ENCODE results near the gene FAF1.
A peak's percentile ranks its signal among the peaks of the same experiment; 100 is the strongest.
"Not testable (repeated sequence)": the region's sequence is repeated elsewhere in the genome, so short reads cannot be mapped to it uniquely, and the experiment has no call there.

The FAF1 gene

GRCh38 chr1:50727578-50727977 is 232.5 kb downstream of the FAF1 start:
- H3K36me3 ChIP-seq (ENCODE audit: control insufficient read depth, insufficient read depth, low read length); H3K4me1 ChIP-seq (ENCODE audit: control insufficient read depth, insufficient read depth, low read length, poor library complexity, severe bottlenecking); H3K9me3 ChIP-seq (ENCODE audit: control insufficient read depth, low read length); H3K4me3 ChIP-seq (ENCODE audit: extremely low read depth, insufficient read depth, low read length, poor library complexity, severe bottlenecking); H3K27ac ChIP-seq (ENCODE audit: low read depth, low read length, severe bottlenecking): not testable (repeated sequence)
- WGBS, 2 experiments (ENCODE audit: insufficient coverage in 2 of 2) = 89 to 95% methylated on average over 2 to 3 of the region's 4 CpGs

GRCh38 chr1:50724626-50725286 is 235.3 kb downstream of the FAF1 start:
- no peaks in the 10 kb centered on the region for H3K36me3 ChIP-seq (ENCODE audit: control insufficient read depth, insufficient read depth, low read length)
- H3K4me1 ChIP-seq (ENCODE audit: control insufficient read depth, insufficient read depth, low read length, poor library complexity, severe bottlenecking) = peaks cover 4% of the 10 kb centered on the region
- no peak overlapping the region for H3K4me3 ChIP-seq (ENCODE audit: extremely low read depth, insufficient read depth, low read length, poor library complexity, severe bottlenecking)
- no peak overlapping the region for H3K27ac ChIP-seq (ENCODE audit: low read depth, low read length, severe bottlenecking)
- no peaks in the 10 kb centered on the region for H3K9me3 ChIP-seq (ENCODE audit: control insufficient read depth, low read length)
- WGBS, 2 experiments (ENCODE audit: insufficient coverage in 2 of 2) = 97 to 100% methylated on average over 2 to 3 of the region's 4 CpGs

GRCh38 chr1:50720457-50721053 is 239.5 kb downstream of the FAF1 start:
- no peaks in the 10 kb centered on the region for H3K36me3 ChIP-seq (ENCODE audit: control insufficient read depth, insufficient read depth, low read length)
- 40 to 75% methylated on average over 1 of the region's 4 CpGs for WGBS, 2 experiments (ENCODE audit: insufficient coverage in 2 of 2)
- H3K27ac ChIP-seq (ENCODE audit: low read depth, low read length, severe bottlenecking) = peak overlapping the region; percentile 63
- H3K9me3 ChIP-seq (ENCODE audit: control insufficient read depth, low read length) = no peaks in the 10 kb centered on the region
- H3K4me1 ChIP-seq (ENCODE audit: control insufficient read depth, insufficient read depth, low read length, poor library complexity, severe bottlenecking) = peaks cover 4% of the 10 kb centered on the region
- H3K4me3 ChIP-seq (ENCODE audit: extremely low read depth, insufficient read depth, low read length, poor library complexity, severe bottlenecking) = no peak overlapping the region

- Histone ChIP-seq H3K9me3 (ENCODE audit: control insufficient read depth, low read length) (no peaks in the 10 kb centered on the region), H3K36me3 (ENCODE audit: control insufficient read depth, insufficient read depth, low read length) (no peaks in the 10 kb centered on the region), H3K4me3 (ENCODE audit: extremely low read depth, insufficient read depth, low read length, poor library complexity, severe bottlenecking) (no peak overlapping the region), H3K4me1 (ENCODE audit: control insufficient read depth, insufficient read depth, low read length, poor library complexity, severe bottlenecking) (peaks cover 4% of the 10 kb centered on the region), H3K27ac (ENCODE audit: low read depth, low read length, severe bottlenecking) (no peak overlapping the region)
- 56% methylated on average over 1 of the region's 1 CpG; no CpG with 5 or more reads in 1 of the 2 experiments for WGBS, 2 experiments (ENCODE audit: insufficient coverage in 2 of 2)
Observed at GRCh38 chr1:50719126-50719525, 240.9 kb downstream of the FAF1 start.

GRCh38 chr1:50717327-50717726 is 242.7 kb downstream of the FAF1 start:
- H3K4me1 ChIP-seq (ENCODE audit: control insufficient read depth, insufficient read depth, low read length, poor library complexity, severe bottlenecking) = peaks cover 4% of the 10 kb centered on the region
- H3K27ac ChIP-seq (ENCODE audit: low read depth, low read length, severe bottlenecking) = no peak overlapping the region
- no peaks in the 10 kb centered on the region for H3K9me3 ChIP-seq (ENCODE audit: control insufficient read depth, low read length)
- WGBS, 2 experiments (ENCODE audit: insufficient coverage in 2 of 2) = 80 to 83% methylated on average over 1 of the region's 1 CpG
- H3K4me3 ChIP-seq (ENCODE audit: extremely low read depth, insufficient read depth, low read length, poor library complexity, severe bottlenecking) = no peak overlapping the region
- H3K36me3 ChIP-seq (ENCODE audit: control insufficient read depth, insufficient read depth, low read length) = no peaks in the 10 kb centered on the region

GRCh38 chr1:50716455-50716854 is 243.6 kb downstream of the FAF1 start:
- not testable (repeated sequence) for H3K36me3 ChIP-seq (ENCODE audit: control insufficient read depth, insufficient read depth, low read length); H3K9me3 ChIP-seq (ENCODE audit: control insufficient read depth, low read length); H3K27ac ChIP-seq (ENCODE audit: low read depth, low read length, severe bottlenecking); H3K4me1 ChIP-seq (ENCODE audit: control insufficient read depth, insufficient read depth, low read length, poor library complexity, severe bottlenecking); H3K4me3 ChIP-seq (ENCODE audit: extremely low read depth, insufficient read depth, low read length, poor library complexity, severe bottlenecking)
- WGBS, 2 experiments (ENCODE audit: insufficient coverage in 2 of 2) = 99 to 100% methylated on average over 4 to 6 of the region's 7 CpGs

- no peaks in the 10 kb centered on the region for H3K36me3 ChIP-seq (ENCODE audit: control insufficient read depth, insufficient read depth, low read length)
- H3K27ac ChIP-seq (ENCODE audit: low read depth, low read length, severe bottlenecking) = no peak overlapping the region
- 83 to 95% methylated on average over 2 of the region's 3 CpGs for WGBS, 2 experiments (ENCODE audit: insufficient coverage in 2 of 2)
- H3K4me3 ChIP-seq (ENCODE audit: extremely low read depth, insufficient read depth, low read length, poor library complexity, severe bottlenecking) = no peak overlapping the region
- no peaks in the 10 kb centered on the region for H3K9me3 ChIP-seq (ENCODE audit: control insufficient read depth, low read length)
- H3K4me1 ChIP-seq (ENCODE audit: control insufficient read depth, insufficient read depth, low read length, poor library complexity, severe bottlenecking) = no peaks in the 10 kb centered on the region
Observed at GRCh38 chr1:50710099-50710498, 250.0 kb downstream of the FAF1 start.

GRCh38 chr1:50707824-50708223 is 252.2 kb downstream of the FAF1 start:
- Histone ChIP-seq H3K27ac (ENCODE audit: low read depth, low read length, severe bottlenecking) (no peak overlapping the region), H3K9me3 (ENCODE audit: control insufficient read depth, low read length) (no peaks in the 10 kb centered on the region), H3K4me1 (ENCODE audit: control insufficient read depth, insufficient read depth, low read length, poor library complexity, severe bottlenecking) (no peaks in the 10 kb centered on the region), H3K4me3 (ENCODE audit: extremely low read depth, insufficient read depth, low read length, poor library complexity, severe bottlenecking) (no peak overlapping the region), H3K36me3 (ENCODE audit: control insufficient read depth, insufficient read depth, low read length) (no peaks in the 10 kb centered on the region)
- WGBS, 2 experiments (ENCODE audit: insufficient coverage in 2 of 2) = no CpG with 5 or more reads among the region's 7 CpGs

GRCh38 chr1:50705699-50706098 is 254.4 kb downstream of the FAF1 start:
- H3K27ac ChIP-seq (ENCODE audit: low read depth, low read length, severe bottlenecking) = no peak overlapping the region
- H3K4me1 ChIP-seq (ENCODE audit: control insufficient read depth, insufficient read depth, low read length, poor library complexity, severe bottlenecking) = no peaks in the 10 kb centered on the region
- H3K9me3 ChIP-seq (ENCODE audit: control insufficient read depth, low read length) = no peaks in the 10 kb centered on the region
- no peaks in the 10 kb centered on the region for H3K36me3 ChIP-seq (ENCODE audit: control insufficient read depth, insufficient read depth, low read length)
- no peak overlapping the region for H3K4me3 ChIP-seq (ENCODE audit: extremely low read depth, insufficient read depth, low read length, poor library complexity, severe bottlenecking)
- WGBS, 2 experiments (ENCODE audit: insufficient coverage in 2 of 2) = 73 to 83% methylated on average over 1 to 2 of the region's 2 CpGs

- no CpG with 5 or more reads among the region's 1 CpG for WGBS, 2 experiments (ENCODE audit: insufficient coverage in 2 of 2)
- H3K4me1 ChIP-seq (ENCODE audit: control insufficient read depth, insufficient read depth, low read length, poor library complexity, severe bottlenecking) = no peaks in the 10 kb centered on the region
- H3K9me3 ChIP-seq (ENCODE audit: control insufficient read depth, low read length) = no peaks in the 10 kb centered on the region
- H3K4me3 ChIP-seq (ENCODE audit: extremely low read depth, insufficient read depth, low read length, poor library complexity, severe bottlenecking) = no peak overlapping the region
- no peaks in the 10 kb centered on the region for H3K36me3 ChIP-seq (ENCODE audit: control insufficient read depth, insufficient read depth, low read length)
- H3K27ac ChIP-seq (ENCODE audit: low read depth, low read length, severe bottlenecking) = no peak overlapping the region
Observed at GRCh38 chr1:50705041-50705440, 255.0 kb downstream of the FAF1 start.

- no CpG with 5 or more reads among the region's 1 CpG for WGBS, 2 experiments (ENCODE audit: insufficient coverage in 2 of 2)
- Histone ChIP-seq H3K9me3 (ENCODE audit: control insufficient read depth, low read length) (no peaks in the 10 kb centered on the region), H3K27ac (ENCODE audit: low read depth, low read length, severe bottlenecking) (no peak overlapping the region), H3K4me3 (ENCODE audit: extremely low read depth, insufficient read depth, low read length, poor library complexity, severe bottlenecking) (no peak overlapping the region), H3K36me3 (ENCODE audit: control insufficient read depth, insufficient read depth, low read length) (no peaks in the 10 kb centered on the region), H3K4me1 (ENCODE audit: control insufficient read depth, insufficient read depth, low read length, poor library complexity, severe bottlenecking) (no peaks in the 10 kb centered on the region)
Observed at GRCh38 chr1:50704126-50704525, 255.9 kb downstream of the FAF1 start.
